Measurements from ENCODE around the gene PGAM2. TPM values are rescaled to one million over a fixed set of nuclear protein-coding genes. Genes with fewer than 3 reads are reported as not detected.

PGAM2 gene
- total and polyA plus RNA-seq, 12 donors = 0.76 to 30.1 (median 6.7) TPM

- Histone ChIP-seq H3K27ac (peak overlapping the region in 2 of 5 donors; percentile 50 to 57), H3K4me3 (no peak overlapping the region), H3K36me3 (replicated peaks in 1 of 2) (peaks cover 0 to 1% of the 10 kb centered on the region in 2 donors), H3K4me1 (replicated peaks in 1 of 2) (peaks cover 11 to 13% of the 10 kb centered on the region in 2 donors), H3K9me3 (replicated peaks in 1 of 3) (no peaks in the 10 kb centered on the region), H3K27me3 (no peaks in the 10 kb centered on the region)
- WGBS, 4 donors = 76 to 92% (median 83%) methylated on average over 3 of the region's 3 CpGs
- no peak for TF ChIP-seq POLR2A (IDR thresholded peaks at IDR 0.05)
- TF ChIP-seq, protein P1, sequence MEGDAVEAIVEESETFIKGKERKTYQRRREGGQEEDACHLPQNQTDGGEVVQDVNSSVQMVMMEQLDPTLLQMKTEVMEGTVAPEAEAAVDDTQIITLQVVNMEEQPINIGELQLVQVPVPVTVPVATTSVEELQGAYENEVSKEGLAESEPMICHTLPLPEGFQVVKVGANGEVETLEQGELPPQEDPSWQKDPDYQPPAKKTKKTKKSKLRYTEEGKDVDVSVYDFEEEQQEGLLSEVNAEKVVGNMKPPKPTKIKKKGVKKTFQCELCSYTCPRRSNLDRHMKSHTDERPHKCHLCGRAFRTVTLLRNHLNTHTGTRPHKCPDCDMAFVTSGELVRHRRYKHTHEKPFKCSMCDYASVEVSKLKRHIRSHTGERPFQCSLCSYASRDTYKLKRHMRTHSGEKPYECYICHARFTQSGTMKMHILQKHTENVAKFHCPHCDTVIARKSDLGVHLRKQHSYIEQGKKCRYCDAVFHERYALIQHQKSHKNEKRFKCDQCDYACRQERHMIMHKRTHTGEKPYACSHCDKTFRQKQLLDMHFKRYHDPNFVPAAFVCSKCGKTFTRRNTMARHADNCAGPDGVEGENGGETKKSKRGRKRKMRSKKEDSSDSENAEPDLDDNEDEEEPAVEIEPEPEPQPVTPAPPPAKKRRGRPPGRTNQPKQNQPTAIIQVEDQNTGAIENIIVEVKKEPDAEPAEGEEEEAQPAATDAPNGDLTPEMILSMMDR (IDR thresholded peaks at IDR 0.05) = no peak
- intact Hi-C loops (cut with DNase I) = no loop called here
- DNase-seq = no peak
Observed at GRCh38 chr7:44085546-44085945, 20.2 kb upstream of the PGAM2 start.

GRCh38 chr7:44084701-44085100, 19.3 kb upstream of the PGAM2 start:
- H3K27me3 ChIP-seq = no peaks in the 10 kb centered on the region
- H3K9me3 ChIP-seq (replicated peaks in 1 of 3) = no peaks in the 10 kb centered on the region
- intact Hi-C loops (cut with DNase I) = no loop called here
- TF ChIP-seq, protein P1 (IDR thresholded peaks at IDR 0.05) = no peak
- no peak for TF ChIP-seq POLR2A (IDR thresholded peaks at IDR 0.05)
- H3K4me1 ChIP-seq (replicated peaks in 1 of 2) = peaks cover 11 to 13% of the 10 kb centered on the region in 2 donors
- H3K4me3 ChIP-seq = no peak overlapping the region
- H3K27ac ChIP-seq = peak overlapping the region in 2 of 5 donors; percentile 69 to 87
- WGBS, 4 donors = 65 to 79% (median 73%) methylated on average over 4 of the region's 4 CpGs
- H3K36me3 ChIP-seq (replicated peaks in 1 of 2) = peaks cover 0 to 10% of the 10 kb centered on the region in 2 donors
- DNase-seq = no peak

DNA sequence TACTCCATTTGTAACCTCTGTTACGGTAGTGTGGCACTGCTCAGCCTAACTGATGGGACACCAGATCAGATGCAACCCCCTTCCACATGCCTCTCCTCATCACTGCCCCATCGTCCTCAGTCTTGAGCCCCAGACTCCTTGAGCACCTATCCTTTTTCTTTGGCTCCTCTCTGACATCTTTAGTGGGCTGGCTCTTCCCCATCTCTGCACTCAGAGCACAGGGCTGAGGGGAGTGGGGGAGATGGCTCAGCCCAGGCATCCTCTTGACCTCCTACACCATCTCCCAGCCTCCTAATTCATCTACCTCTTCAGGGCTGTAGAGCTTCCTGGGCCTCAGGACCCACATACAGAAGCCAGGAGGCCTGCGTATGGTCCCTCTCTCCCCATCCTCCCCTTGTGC, 18.4 kb upstream of the PGAM2 start:
- Histone ChIP-seq H3K27me3 (no peaks in the 10 kb centered on the region), H3K4me3 (no peak overlapping the region), H3K27ac (peak overlapping the region in 2 of 5 donors; percentile 46 to 87), H3K4me1 (replicated peaks in 1 of 2) (peaks cover 11 to 13% of the 10 kb centered on the region in 2 donors), H3K36me3 (replicated peaks in 1 of 2) (peaks cover 0 to 19% of the 10 kb centered on the region in 2 donors), H3K9me3 (replicated peaks in 1 of 3) (no peaks in the 10 kb centered on the region)
- intact Hi-C loops (cut with DNase I) = no loop called here
- DNase-seq = no peak
- TF ChIP-seq, protein P1 (IDR thresholded peaks at IDR 0.05) = no peak
- TF ChIP-seq POLR2A (IDR thresholded peaks at IDR 0.05) = no peak
- 82 to 97% (median 93%) methylated on average over 3 of the region's 3 CpGs for WGBS, 4 donors

- Histone ChIP-seq H3K36me3 (replicated peaks in 1 of 2) (peaks cover 0 to 30% of the 10 kb centered on the region in 2 donors), H3K27ac (peak overlapping the region in 4 of 5 donors; percentile 73 to 95 (median 86)), H3K4me1 (replicated peaks in 1 of 2) (peaks cover 11 to 13% of the 10 kb centered on the region in 2 donors), H3K4me3 (peak overlapping the region in 3 of 4 donors; percentile 7 to 96 (median 87)), H3K9me3 (replicated peaks in 1 of 3) (no peaks in the 10 kb centered on the region), H3K27me3 (no peaks in the 10 kb centered on the region)
- peak in 1 of 2 donors; percentile 43 for TF ChIP-seq POLR2A (IDR thresholded peaks at IDR 0.05)
- TF ChIP-seq, protein P1 (IDR thresholded peaks at IDR 0.05) = no peak
- 0 to 1% (median 0%) methylated on average over 15 to 54 of the region's 54 CpGs for WGBS, 4 donors
- intact Hi-C loops (cut with DNase I) = no loop called here
- DNase-seq = peak; percentile 98 to 100 (median 99)
Observed at GRCh38 chr7:44082541-44083207, 17.3 kb upstream of the PGAM2 start.
